ENCODE measurements around the gene PTPRQ. TPM values are rescaled to one million over a fixed set of nuclear protein-coding genes. Genes with fewer than 3 reads are reported as not detected.
"Not testable (repeated sequence)": the region's sequence is repeated elsewhere in the genome, so short reads cannot be mapped to it uniquely, and the experiment has no call there.

The PTPRQ gene
- total RNA-seq, 2 experiments from 2014 or later: not detected

GRCh38 chr12:80625051-80625450 lies 181.0 kb downstream of the PTPRQ start:
- ChIA-PET POLR2A (no interaction called here), CTCF (no interaction called here)

- ChIA-PET CTCF (interaction anchor here (0.6 kb wide), 1 partner anchor 1013 kb away, joined by 3 read pairs; no protein-coding TSS in a partner anchor), POLR2A (no interaction called here)
Observed at GRCh38 chr12:80625901-80626300, 181.9 kb downstream of the PTPRQ start.

GRCh38 chr12:80627782-80628181 lies 183.7 kb downstream of the PTPRQ start:
- CTCF ChIA-PET: no interaction called here
- POLR2A ChIA-PET: no interaction called here

GRCh38 chr12:80632835-80633234 lies 188.8 kb downstream of the PTPRQ start:
- ChIA-PET POLR2A (no interaction called here), CTCF (no interaction called here)

GRCh38 chr12:80634903-80635302 lies 190.9 kb downstream of the PTPRQ start:
- ChIA-PET POLR2A (no interaction called here), CTCF (no interaction called here)

GRCh38 chr12:80636832-80637231 lies 192.8 kb downstream of the PTPRQ start:
- ChIA-PET POLR2A (no interaction called here), CTCF (no interaction called here)

GRCh38 chr12:80641936-80642335 lies 197.9 kb downstream of the PTPRQ start:
- ChIA-PET CTCF (no interaction called here), POLR2A (no interaction called here)

GRCh38 chr12:80643961-80644360 lies 199.9 kb downstream of the PTPRQ start:
- POLR2A ChIA-PET: no interaction called here
- CTCF ChIA-PET: no interaction called here

GRCh38 chr12:80648881-80649280 lies 204.8 kb downstream of the PTPRQ start:
- POLR2A ChIA-PET: no interaction called here

GRCh38 chr12:80655751-80656150 lies 211.7 kb downstream of the PTPRQ start:
- POLR2A ChIA-PET: no interaction called here
- CTCF ChIA-PET: interaction anchor here (1.1 kb wide), 1 partner anchor 17 kb away, joined by 3 read pairs; no protein-coding TSS in a partner anchor

More at GRCh38 chr12:80648881-80649280, 204.8 kb downstream of the PTPRQ start:
- CTCF ChIA-PET: no interaction called here

- ChIA-PET CTCF (no interaction called here), POLR2A (no interaction called here)
Observed at GRCh38 chr12:80659512-80660063, 215.6 kb downstream of the PTPRQ start.

- CTCF ChIA-PET: no interaction called here
Observed at GRCh38 chr12:80662586-80662985, 218.6 kb downstream of the PTPRQ start.

GRCh38 chr12:80670214-80670613 lies 226.2 kb downstream of the PTPRQ start:
- POLR2A ChIA-PET: no interaction called here
- CTCF ChIA-PET: no interaction called here

More at GRCh38 chr12:80662586-80662985, 218.6 kb downstream of the PTPRQ start:
- POLR2A ChIA-PET: no interaction called here

GRCh38 chr12:80676042-80676636 lies 232.1 kb downstream of the PTPRQ start:
- POLR2A ChIA-PET, CTCF ChIA-PET: not testable (repeated sequence)

- ChIA-PET CTCF (no interaction called here), POLR2A (no interaction called here)
Observed at GRCh38 chr12:80676856-80677255, 232.8 kb downstream of the PTPRQ start.

GRCh38 chr12:80677994-80678393 lies 234.0 kb downstream of the PTPRQ start:
- ChIA-PET POLR2A (no interaction called here), CTCF (no interaction called here)

GRCh38 chr12:80679346-80680131 lies 235.5 kb downstream of the PTPRQ start:
- POLR2A ChIA-PET: no interaction called here
- CTCF ChIA-PET: no interaction called here

- POLR2A ChIA-PET: no interaction called here
- CTCF ChIA-PET: no interaction called here
Observed at GRCh38 chr12:80681287-80681686, 237.3 kb downstream of the PTPRQ start.

GRCh38 chr12:80681786-80682185 lies 237.8 kb downstream of the PTPRQ start:
- POLR2A ChIA-PET: no interaction called here
- CTCF ChIA-PET: no interaction called here

- CTCF ChIA-PET: no interaction called here
Observed at GRCh38 chr12:80684077-80684495, 240.1 kb downstream of the PTPRQ start.

GRCh38 chr12:80690090-80690489 lies 246.1 kb downstream of the PTPRQ start:
- POLR2A ChIA-PET: no interaction called here
- CTCF ChIA-PET: no interaction called here

More at GRCh38 chr12:80684077-80684495, 240.1 kb downstream of the PTPRQ start:
- POLR2A ChIA-PET: no interaction called here
